ENCODE results near the gene GFER. TPM values are rescaled to one million over a fixed set of nuclear protein-coding genes. Genes with fewer than 3 reads are reported as not detected.

GFER gene
- polyA plus RNA-seq, 3 donors, result 8.1 to 22.7 (median 22.4) TPM

DNA sequence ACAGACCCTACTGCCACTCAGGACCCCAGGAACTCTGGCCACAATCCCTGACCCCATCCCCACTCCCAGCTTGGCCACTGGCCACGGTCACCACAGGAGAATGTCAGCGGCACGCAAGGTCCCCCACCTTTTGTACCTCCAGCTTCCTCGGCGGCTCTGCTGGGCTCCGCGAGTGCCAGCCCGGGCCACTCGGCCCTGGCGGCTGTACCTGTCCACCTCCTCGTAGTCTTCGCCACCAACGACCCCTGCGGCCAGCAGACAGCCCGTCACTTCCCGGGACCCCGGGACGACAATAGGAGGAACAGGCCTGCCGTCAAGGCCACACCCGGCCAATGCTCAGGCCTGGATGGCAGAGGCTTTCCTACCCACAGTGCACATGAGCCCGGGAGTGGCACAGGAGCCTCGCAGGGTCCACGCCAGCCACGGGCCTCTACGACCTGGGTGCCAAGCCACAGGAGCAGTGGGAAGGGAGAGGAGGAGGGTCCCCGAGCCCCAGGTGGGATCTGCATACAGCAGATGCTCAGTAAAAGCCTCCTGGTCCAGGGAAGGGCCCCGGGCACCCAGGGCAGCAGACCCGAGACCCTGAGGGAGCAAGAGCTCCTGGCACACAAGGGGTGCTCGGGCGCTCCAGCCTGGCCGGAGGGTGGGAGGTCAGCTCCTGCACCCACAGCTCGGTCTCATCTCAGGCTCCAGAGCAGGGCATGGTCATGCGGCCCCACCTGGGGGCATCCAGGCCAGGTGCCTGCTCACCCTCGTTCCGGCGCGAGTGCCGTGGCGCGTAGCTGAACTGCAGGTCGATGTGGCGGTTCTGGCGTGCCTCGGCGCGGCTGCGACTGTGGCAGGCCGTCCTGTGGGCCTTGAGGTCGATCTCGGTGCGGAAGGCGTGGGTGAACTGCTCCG, 17.7 kb downstream of the GFER start:
- Histone ChIP-seq H3K4me1 (ENCODE audit: control insufficient read depth in 1 of 2, insufficient read depth in 2 of 2, low read length in 2 of 2) (peaks cover 8 to 28% of the 10 kb centered on the region in 2 donors), H3K27ac (ENCODE audit: low read depth in 1 of 2, low read length in 2 of 2) (no peak overlapping the region), H4K20me1 (ENCODE audit: insufficient read depth, low read length) (peaks cover 47% of the 10 kb centered on the region), H3K27me3 (ENCODE audit: control insufficient read depth in 2 of 2, insufficient read depth in 2 of 2, low read length in 2 of 2) (no peaks in the 10 kb centered on the region), H2AFZ (ENCODE audit: insufficient read depth, low read depth, low read length, poor library complexity, severe bottlenecking) (no peak overlapping the region), H3K36me3 (replicated peaks in 1 of 2; ENCODE audit: control insufficient read depth in 1 of 2, insufficient read depth in 2 of 2, low read length in 2 of 2) (peaks cover 54 to 68% of the 10 kb centered on the region in 2 donors), H3K9me3 (replicated peaks in 1 of 2; ENCODE audit: control insufficient read depth in 1 of 2, insufficient read depth in 1 of 2, low read length in 2 of 2) (no peaks in the 10 kb centered on the region), H3K79me2 (ENCODE audit: insufficient read depth, low read length) (peaks cover 32% of the 10 kb centered on the region), H3K9ac (ENCODE audit: insufficient read depth, low read length, poor library complexity, severe bottlenecking) (no peak overlapping the region), H3K4me3 (replicated peaks in 1 of 3; ENCODE audit: low read depth in 2 of 3, low read length in 3 of 3) (no peak overlapping the region), H3K4me2 (replicated peaks; ENCODE audit: extremely low read depth, low read length, poor library complexity, severe bottlenecking) (no peak overlapping the region)
- no peak overlapping the region for H3K27ac Mint-ChIP-seq
- peaks cover 0 to 1% (median 0%) of the 10 kb centered on the region in 3 donors for H3K27me3 Mint-ChIP-seq (ENCODE audit: low read depth in 3 of 3)
- peaks cover 43 to 65% of the 10 kb centered on the region in 2 donors for H3K36me3 Mint-ChIP-seq
- 97% methylated on average over 52 of the region's 53 CpGs for WGBS (ENCODE audit: insufficient coverage)
- no peak overlapping the region for H3K4me3 Mint-ChIP-seq
- peaks cover 20% of the 10 kb centered on the region for H3K4me1 Mint-ChIP-seq
- H3K9me3 Mint-ChIP-seq, result peaks cover 0 to 2% (median 0%) of the 10 kb centered on the region in 7 donors
- intact Hi-C loops (cut with micrococcal nuclease), result loop anchor here (10.0 kb wide), 2 partner anchors 243 to 253 kb away; partner anchors contain the start of gene ECI1 (in 1 of the 2)
- TF ChIP-seq, protein P1, sequence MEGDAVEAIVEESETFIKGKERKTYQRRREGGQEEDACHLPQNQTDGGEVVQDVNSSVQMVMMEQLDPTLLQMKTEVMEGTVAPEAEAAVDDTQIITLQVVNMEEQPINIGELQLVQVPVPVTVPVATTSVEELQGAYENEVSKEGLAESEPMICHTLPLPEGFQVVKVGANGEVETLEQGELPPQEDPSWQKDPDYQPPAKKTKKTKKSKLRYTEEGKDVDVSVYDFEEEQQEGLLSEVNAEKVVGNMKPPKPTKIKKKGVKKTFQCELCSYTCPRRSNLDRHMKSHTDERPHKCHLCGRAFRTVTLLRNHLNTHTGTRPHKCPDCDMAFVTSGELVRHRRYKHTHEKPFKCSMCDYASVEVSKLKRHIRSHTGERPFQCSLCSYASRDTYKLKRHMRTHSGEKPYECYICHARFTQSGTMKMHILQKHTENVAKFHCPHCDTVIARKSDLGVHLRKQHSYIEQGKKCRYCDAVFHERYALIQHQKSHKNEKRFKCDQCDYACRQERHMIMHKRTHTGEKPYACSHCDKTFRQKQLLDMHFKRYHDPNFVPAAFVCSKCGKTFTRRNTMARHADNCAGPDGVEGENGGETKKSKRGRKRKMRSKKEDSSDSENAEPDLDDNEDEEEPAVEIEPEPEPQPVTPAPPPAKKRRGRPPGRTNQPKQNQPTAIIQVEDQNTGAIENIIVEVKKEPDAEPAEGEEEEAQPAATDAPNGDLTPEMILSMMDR (IDR thresholded peaks at IDR 0.05), result no peak
- no peak for DNase-seq

- Histone ChIP-seq H3K4me2 (replicated peaks; ENCODE audit: extremely low read depth, low read length, poor library complexity, severe bottlenecking) (no peak overlapping the region), H3K79me2 (ENCODE audit: insufficient read depth, low read length) (peaks cover 42% of the 10 kb centered on the region), H4K20me1 (ENCODE audit: insufficient read depth, low read length) (peaks cover 56% of the 10 kb centered on the region), H3K4me3 (replicated peaks in 1 of 3; ENCODE audit: low read depth in 2 of 3, low read length in 3 of 3) (no peak overlapping the region), H3K27ac (ENCODE audit: low read depth in 1 of 2, low read length in 2 of 2) (no peak overlapping the region), H3K4me1 (ENCODE audit: control insufficient read depth in 1 of 2, insufficient read depth in 2 of 2, low read length in 2 of 2) (peaks cover 14 to 37% of the 10 kb centered on the region in 2 donors), H2AFZ (ENCODE audit: insufficient read depth, low read depth, low read length, poor library complexity, severe bottlenecking) (no peak overlapping the region), H3K9ac (ENCODE audit: insufficient read depth, low read length, poor library complexity, severe bottlenecking) (no peak overlapping the region), H3K36me3 (replicated peaks in 1 of 2; ENCODE audit: control insufficient read depth in 1 of 2, insufficient read depth in 2 of 2, low read length in 2 of 2) (peaks cover 51 to 59% of the 10 kb centered on the region in 2 donors), H3K9me3 (replicated peaks in 1 of 2; ENCODE audit: control insufficient read depth in 1 of 2, insufficient read depth in 1 of 2, low read length in 2 of 2) (no peaks in the 10 kb centered on the region), H3K27me3 (ENCODE audit: control insufficient read depth in 2 of 2, insufficient read depth in 2 of 2, low read length in 2 of 2) (no peaks in the 10 kb centered on the region)
- H3K27me3 Mint-ChIP-seq (ENCODE audit: low read depth in 3 of 3), result peaks cover 0 to 1% (median 0%) of the 10 kb centered on the region in 3 donors
- peaks cover 0 to 2% (median 0%) of the 10 kb centered on the region in 7 donors for H3K9me3 Mint-ChIP-seq
- 98% methylated on average over 47 of the region's 47 CpGs for WGBS (ENCODE audit: insufficient coverage)
- peaks cover 35 to 57% of the 10 kb centered on the region in 2 donors for H3K36me3 Mint-ChIP-seq
- DNase-seq, result no peak
- TF ChIP-seq, protein P1 (IDR thresholded peaks at IDR 0.05), result no peak
- H3K27ac Mint-ChIP-seq, result no peak overlapping the region
- no peak overlapping the region for H3K4me3 Mint-ChIP-seq
- peaks cover 28% of the 10 kb centered on the region for H3K4me1 Mint-ChIP-seq
- intact Hi-C loops (cut with micrococcal nuclease), result loop anchor here (10.0 kb wide), 2 partner anchors 242 to 252 kb away; partner anchors contain the start of gene ECI1 (in 1 of the 2)
These were observed 18.6 kb downstream of the GFER start for GRCh38 chr16:2002406-2003230.
